Stimulated activated naive CD8-positive, alpha-beta T cell treated with anti-CD3 and anti-CD28 coated beads, Interleukin-15, amount 100 ng/mL, for 72 hours (primary cell): ENCODE measurements around the gene ZNF503.
A peak's percentile ranks its signal among the peaks of the same experiment; 100 is the strongest.

ENCODE experiments used
- ATAC-seq: fragments of 150-1000 bp; cut with Tn5 transposase; 2 replicates; pipeline ENCODE4 v1.10.0; 2021; ENCODE audit warnings: mild to moderate bottlenecking, moderate library complexity
- DNase-seq, 2 donors: peaks; one replicate each; pipeline ENCODE4 v3.0.0; 2021 to 2022
- H3K27ac Mint-ChIP-seq, 2 donors: one replicate each; pipeline ENCODE4 v1.8.0; 2022; ENCODE audit warnings: mild to moderate bottlenecking in 2 of 2, mixed read lengths in 2 of 2, moderate library complexity in 2 of 2
- H3K27me3 Mint-ChIP-seq: one replicate; pipeline ENCODE4 v1.8.0; 2022; ENCODE audit warnings: mixed read lengths
- H3K4me1 Mint-ChIP-seq: one replicate; pipeline ENCODE4 v1.8.0; 2022; ENCODE audit warnings: mild to moderate bottlenecking, mixed read lengths
- H3K4me3 Mint-ChIP-seq, 2 donors: one replicate each; pipeline ENCODE4 v1.8.0; 2022; ENCODE audit warnings: mild to moderate bottlenecking in 2 of 2, mixed read lengths in 2 of 2, moderate library complexity in 1 of 2
- H3K9me3 Mint-ChIP-seq, 2 donors: one replicate each; pipeline ENCODE4 v1.8.0; 2022; ENCODE audit warnings: mixed read lengths in 2 of 2

The ZNF503 gene

DNA sequence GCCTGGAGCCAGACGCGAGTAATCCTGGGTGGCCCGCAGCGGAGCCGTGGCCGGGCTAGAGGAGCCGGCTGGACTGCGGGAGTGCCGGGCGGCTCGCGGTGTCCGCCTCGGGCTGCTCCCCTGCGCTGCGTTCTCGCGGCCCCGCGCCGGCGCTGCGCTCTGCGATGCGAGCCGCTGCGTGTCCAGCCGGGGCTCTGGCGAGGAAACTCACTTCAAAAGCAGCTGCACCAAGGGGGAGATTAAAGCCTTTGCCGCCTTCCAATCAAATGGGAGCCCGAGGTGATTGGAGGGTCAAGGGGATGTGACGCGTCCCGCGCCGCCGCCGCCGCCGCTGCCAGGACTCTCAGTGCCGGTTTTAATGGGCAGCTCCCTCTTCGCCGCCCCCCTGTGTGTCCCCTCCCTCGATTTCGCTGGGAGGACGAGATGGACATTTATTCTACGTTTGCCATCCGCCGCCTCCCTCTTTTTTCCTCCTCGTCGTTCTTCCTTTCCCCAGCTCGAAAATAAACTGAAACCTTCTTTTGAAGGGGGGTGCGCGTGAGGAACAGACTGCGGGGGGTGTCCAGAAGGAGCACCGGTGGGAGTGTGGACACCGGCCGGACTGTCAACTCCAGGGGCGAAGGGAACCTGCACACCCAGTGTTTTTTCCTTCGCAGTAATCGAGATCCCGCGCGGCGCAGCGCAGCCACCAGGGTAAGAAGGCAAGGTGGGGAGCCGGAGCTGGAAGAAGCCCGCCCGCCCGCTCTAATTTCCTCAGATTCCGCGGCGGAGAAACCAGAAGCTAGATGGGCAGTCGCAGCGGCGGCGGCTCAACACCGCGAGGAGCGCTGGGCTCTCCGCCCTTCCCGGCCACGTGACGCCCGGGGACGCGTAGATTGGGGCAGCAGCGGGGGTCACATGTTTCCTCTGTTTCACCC lies at the start of gene ZNF503:
TSS of gene ZNF503 (minus strand) at position 196 of the 917 bp plus-strand sequence. CDS start 345 bp downstream, outside the sequence.
- peak; percentile 75 for ATAC-seq
- Mint-ChIP-seq H3K27ac (peak within 1 kb of the TSS in 1 of 2 donors; percentile 42), H3K9me3 (no peaks in the 10 kb centered on the region), H3K27me3 (peaks cover 87% of the 10 kb centered on the region), H3K4me3 (peak within 1 kb of the TSS; percentile 82 to 89), H3K4me1 (peaks cover 31% of the 10 kb centered on the region)
- peak; percentile 73 to 83 for DNase-seq

DNA sequence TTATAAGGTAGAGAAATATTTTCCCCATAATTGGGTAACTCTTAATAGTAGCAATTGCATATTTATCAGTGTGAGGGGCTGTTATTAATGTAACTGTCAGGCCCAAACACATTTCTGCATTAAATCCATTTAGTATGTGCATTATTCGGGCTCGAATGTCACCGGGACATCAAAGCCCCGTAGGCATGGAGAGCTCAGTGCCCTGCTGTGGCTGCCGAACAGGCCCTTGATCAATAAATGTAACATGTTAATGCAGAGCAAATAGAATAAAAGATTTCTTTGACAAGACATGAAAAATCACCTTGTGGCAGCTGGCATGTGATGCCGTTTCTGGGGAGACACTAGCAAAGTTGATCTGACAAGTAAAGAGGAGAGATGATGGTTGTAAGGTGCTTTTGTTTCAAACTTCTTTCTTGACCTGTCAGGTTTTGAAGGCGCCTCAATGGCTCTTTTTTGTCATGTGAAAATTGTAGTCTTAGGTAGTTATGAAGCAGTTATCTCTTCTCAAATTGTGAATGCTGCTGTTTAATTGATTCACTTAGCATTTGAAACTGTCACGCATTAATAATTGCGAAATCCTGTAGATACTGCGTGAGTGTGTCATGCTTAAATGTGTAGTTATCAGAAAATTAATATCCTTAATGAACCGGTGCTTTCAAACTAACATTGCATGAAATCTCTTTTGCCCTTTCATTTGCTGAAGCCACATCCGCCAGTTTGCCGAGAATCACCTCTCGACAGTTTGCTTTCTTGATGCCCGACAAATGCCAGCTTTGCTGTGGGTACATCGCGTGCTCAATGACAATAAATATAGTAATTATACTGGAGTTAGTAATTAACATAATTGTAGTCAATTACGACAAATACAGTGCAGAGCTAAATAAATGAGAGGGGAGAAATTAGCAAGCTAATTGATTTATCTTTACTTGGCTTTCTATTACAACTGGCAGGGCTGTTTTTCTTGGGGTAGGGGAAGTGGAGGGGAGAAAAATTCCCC lies 49.4 kb upstream of the ZNF503 start:
- no peak for DNase-seq
- peaks cover 5 to 10% of the 10 kb centered on the region in 2 donors for H3K9me3 Mint-ChIP-seq
- no peak overlapping the region for H3K4me3 Mint-ChIP-seq
- no peak overlapping the region for H3K27ac Mint-ChIP-seq
- H3K4me1 Mint-ChIP-seq, result no peaks in the 10 kb centered on the region
- peaks cover 27% of the 10 kb centered on the region for H3K27me3 Mint-ChIP-seq
- ATAC-seq, result no peak

DNA sequence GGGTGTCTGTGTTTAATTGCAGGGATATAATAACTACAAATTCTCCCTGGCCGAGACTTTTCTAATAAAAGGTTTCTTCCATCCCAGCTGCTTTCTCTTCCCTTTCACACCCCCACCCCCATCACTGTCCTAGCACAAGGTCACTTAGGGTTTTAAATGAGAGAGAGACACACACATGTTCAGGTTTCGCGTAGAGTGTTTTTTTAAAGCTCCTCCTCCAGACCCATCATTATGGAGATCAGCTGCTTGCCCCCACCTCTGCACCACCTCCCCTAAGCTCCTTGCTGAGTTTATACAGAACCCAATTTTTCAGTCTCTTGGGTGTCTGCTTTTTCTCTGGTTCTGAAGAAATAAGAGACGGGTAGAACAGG lies 48.5 kb upstream of the ZNF503 start:
- no peak overlapping the region for H3K4me3 Mint-ChIP-seq
- H3K4me1 Mint-ChIP-seq, result no peaks in the 10 kb centered on the region
- peaks cover 20% of the 10 kb centered on the region for H3K27me3 Mint-ChIP-seq
- no peak overlapping the region for H3K27ac Mint-ChIP-seq
- ATAC-seq (no peak), DNase-seq (no peak)
- H3K9me3 Mint-ChIP-seq, result peaks cover 5 to 10% of the 10 kb centered on the region in 2 donors

DNA sequence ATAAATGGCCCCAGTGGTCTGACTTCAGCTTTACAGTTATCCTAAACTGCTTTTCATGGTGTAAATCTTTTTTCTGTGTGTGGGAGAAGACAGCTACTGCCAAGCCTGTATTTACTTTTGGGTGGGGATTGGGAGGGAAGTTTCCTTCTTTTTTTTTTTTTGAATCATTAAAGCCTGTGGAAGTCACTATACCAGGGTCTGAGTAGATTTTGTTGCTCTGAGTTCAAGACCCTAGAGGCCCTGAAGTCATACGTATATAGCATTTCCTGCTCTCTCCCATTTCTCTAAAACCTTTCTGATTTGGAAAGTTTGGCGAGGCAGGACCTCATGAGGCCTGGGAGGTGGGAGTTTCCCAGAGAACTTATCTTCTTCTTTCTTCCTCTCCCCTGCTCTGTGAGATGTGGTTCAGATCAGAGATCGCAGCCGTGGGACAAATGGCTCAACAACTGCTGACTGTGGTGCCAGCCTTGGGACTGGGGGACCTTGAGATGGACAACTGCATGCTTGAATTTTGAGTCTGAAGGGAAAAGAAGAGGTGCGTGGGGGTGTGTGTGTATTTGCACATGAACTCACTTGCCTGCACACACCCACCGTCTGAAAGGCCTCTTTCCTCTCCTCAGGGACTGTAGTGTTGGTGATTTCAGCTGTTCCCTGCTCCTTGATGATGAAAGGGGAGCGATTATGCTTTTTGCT lies 48.0 kb upstream of the ZNF503 start:
- Mint-ChIP-seq H3K4me1 (no peaks in the 10 kb centered on the region), H3K9me3 (peaks cover 5 to 10% of the 10 kb centered on the region in 2 donors), H3K27me3 (peaks cover 20% of the 10 kb centered on the region), H3K4me3 (no peak overlapping the region), H3K27ac (no peak overlapping the region)
- DNase-seq (no peak), ATAC-seq (no peak)

GRCh38 chr10:75448166-75448565 lies 46.6 kb upstream of the ZNF503 start:
- no peak for DNase-seq
- Mint-ChIP-seq H3K4me1 (no peaks in the 10 kb centered on the region), H3K4me3 (no peak overlapping the region), H3K9me3 (peaks cover 14 to 22% of the 10 kb centered on the region in 2 donors), H3K27me3 (peaks cover 20% of the 10 kb centered on the region), H3K27ac (no peak overlapping the region)
- no peak for ATAC-seq

- H3K9me3 Mint-ChIP-seq, result peaks cover 14 to 32% of the 10 kb centered on the region in 2 donors
- no peaks in the 10 kb centered on the region for H3K4me1 Mint-ChIP-seq
- peaks cover 15% of the 10 kb centered on the region for H3K27me3 Mint-ChIP-seq
- no peak for DNase-seq
- H3K27ac Mint-ChIP-seq, result no peak overlapping the region
- H3K4me3 Mint-ChIP-seq, result no peak overlapping the region
- ATAC-seq, result no peak
These were observed 44.9 kb upstream of the ZNF503 start for GRCh38 chr10:75446508-75446907.

DNA sequence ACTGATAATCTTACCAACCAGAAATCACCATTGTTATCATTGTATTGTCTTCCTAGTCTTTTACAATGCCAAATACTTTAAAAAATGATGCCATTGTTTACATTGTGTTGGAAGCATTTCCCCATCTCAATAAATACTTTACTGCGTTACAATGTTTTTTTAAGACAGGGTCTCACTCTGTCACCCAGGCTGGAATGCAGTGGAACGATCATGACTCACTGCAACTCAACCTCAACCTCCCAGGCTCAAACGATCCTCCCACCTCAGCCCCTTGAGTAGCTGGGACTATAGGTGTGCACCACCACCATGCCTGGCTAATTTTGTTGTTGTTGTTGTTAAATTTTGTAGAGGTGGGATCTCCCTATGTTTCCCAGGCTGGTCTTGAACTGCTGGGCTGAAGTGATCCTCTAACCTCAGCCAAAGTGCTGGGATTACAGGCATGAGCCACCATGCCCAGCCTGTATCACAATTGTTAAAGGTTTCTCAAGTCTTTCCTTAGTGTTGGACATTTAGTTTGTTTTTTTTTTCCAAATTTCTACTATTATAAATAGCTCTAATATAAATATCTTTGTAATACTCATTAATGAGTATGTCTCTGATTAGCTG lies 43.3 kb upstream of the ZNF503 start:
- Mint-ChIP-seq H3K9me3 (peaks cover 14 to 32% of the 10 kb centered on the region in 2 donors), H3K4me1 (no peaks in the 10 kb centered on the region), H3K27ac (no peak overlapping the region), H3K27me3 (peaks cover 9% of the 10 kb centered on the region), H3K4me3 (no peak overlapping the region)
- ATAC-seq, result no peak
- no peak for DNase-seq

DNA sequence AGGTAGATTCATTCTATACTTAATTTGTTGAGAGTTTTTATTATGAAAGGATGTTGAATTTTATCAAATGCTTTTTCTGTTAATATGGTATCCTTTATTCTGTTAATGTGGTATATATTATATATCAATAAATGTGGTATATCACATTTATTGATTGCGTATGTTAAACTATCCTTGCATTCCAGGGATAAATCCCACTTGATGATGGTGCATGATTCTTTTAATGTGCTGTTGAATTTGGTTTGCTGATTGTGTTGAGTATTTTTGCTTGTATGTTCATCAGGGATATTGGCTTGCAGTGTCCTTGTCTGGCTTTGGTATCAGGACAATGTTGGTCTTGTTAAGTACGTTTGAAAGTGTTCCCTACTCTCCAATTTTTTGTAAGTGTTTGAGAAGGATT lies 41.8 kb upstream of the ZNF503 start:
- ATAC-seq (no peak), DNase-seq (no peak)
- Mint-ChIP-seq H3K4me3 (no peak overlapping the region), H3K27me3 (peaks cover 18% of the 10 kb centered on the region), H3K9me3 (peaks cover 14 to 32% of the 10 kb centered on the region in 2 donors), H3K4me1 (no peaks in the 10 kb centered on the region), H3K27ac (no peak overlapping the region)

DNA sequence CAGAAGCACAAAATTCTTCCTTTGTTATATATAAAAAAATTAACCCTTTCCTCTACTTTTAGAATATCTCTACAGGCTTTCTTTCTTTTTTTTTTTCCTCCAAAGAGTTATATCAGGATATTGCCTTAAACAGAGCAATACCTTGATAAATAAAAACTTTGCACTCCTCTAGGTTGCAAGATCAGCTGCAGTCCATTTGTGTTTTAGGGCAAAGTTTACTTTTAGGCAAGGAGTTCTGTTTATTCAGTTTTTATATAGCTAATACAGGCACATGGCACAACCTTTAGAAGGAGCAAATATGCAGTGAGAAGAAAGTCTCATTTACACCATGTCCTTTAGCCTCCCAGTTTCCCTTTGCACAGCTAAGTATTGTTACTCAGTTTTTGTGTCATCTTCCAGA lies 40.1 kb upstream of the ZNF503 start:
- DNase-seq (no peak), ATAC-seq (no peak)
- Mint-ChIP-seq H3K9me3 (peaks cover 11 to 27% of the 10 kb centered on the region in 2 donors), H3K4me1 (no peaks in the 10 kb centered on the region), H3K4me3 (no peak overlapping the region), H3K27ac (no peak overlapping the region), H3K27me3 (peaks cover 30% of the 10 kb centered on the region)

DNA sequence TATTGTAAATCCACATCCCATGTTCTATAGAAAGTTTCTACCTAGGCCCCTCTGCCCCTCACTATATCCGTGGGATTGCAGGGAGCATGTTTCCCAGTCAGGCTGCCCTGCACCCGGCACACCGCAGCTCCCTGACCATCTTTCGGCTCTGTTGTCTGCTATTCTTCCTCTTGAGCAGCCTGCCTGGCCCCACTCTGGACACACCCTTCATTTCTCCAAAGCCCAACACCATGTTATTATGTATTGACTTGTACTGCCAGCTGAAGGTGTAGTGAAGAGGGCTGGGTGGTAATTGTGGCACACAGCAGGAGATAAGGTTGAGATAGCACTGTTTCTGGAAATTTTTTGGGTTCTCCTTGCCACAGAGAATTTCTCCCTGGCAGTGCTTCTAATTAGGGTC lies 39.6 kb upstream of the ZNF503 start:
- Mint-ChIP-seq H3K4me3 (no peak overlapping the region), H3K27ac (no peak overlapping the region), H3K4me1 (no peaks in the 10 kb centered on the region), H3K9me3 (peaks cover 8 to 22% of the 10 kb centered on the region in 2 donors), H3K27me3 (peaks cover 32% of the 10 kb centered on the region)
- no peak for ATAC-seq
- no peak for DNase-seq

GRCh38 chr10:75440271-75440793 lies 38.8 kb upstream of the ZNF503 start:
- ATAC-seq, result no peak
- DNase-seq, result no peak
- Mint-ChIP-seq H3K27me3 (peaks cover 38% of the 10 kb centered on the region), H3K9me3 (peaks cover 8 to 22% of the 10 kb centered on the region in 2 donors), H3K4me1 (no peaks in the 10 kb centered on the region), H3K27ac (no peak overlapping the region), H3K4me3 (no peak overlapping the region)

DNA sequence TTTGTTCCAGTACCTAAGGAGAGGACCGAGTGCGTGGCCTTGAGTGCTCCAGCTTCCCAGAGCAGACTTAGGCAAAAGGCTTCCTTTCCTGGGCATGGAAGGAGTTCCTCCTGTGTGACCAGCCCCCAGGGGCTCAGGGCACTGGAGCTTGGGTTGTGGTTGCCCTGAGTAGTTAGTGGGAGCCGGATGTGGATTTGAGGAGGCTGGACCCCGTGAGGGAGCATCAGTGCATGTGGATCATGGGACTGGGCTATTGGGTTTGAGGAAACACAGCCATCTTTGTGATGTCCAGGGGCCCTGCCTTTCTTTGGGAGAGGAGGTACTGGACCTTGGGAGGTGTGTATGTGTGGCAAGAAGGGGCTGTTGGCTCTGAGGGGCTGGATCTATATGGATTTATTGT lies 38.2 kb upstream of the ZNF503 start:
- DNase-seq, result no peak
- H3K27me3 Mint-ChIP-seq, result peaks cover 43% of the 10 kb centered on the region
- ATAC-seq, result no peak
- H3K9me3 Mint-ChIP-seq, result peaks cover 8 to 22% of the 10 kb centered on the region in 2 donors
- no peak overlapping the region for H3K27ac Mint-ChIP-seq
- H3K4me1 Mint-ChIP-seq, result no peaks in the 10 kb centered on the region
- H3K4me3 Mint-ChIP-seq, result no peak overlapping the region

- H3K4me1 Mint-ChIP-seq, result no peaks in the 10 kb centered on the region
- peaks cover 0 to 11% of the 10 kb centered on the region in 2 donors for H3K9me3 Mint-ChIP-seq
- H3K4me3 Mint-ChIP-seq, result no peak overlapping the region
- DNase-seq, result no peak
- H3K27me3 Mint-ChIP-seq, result peaks cover 54% of the 10 kb centered on the region
- no peak overlapping the region for H3K27ac Mint-ChIP-seq
- no peak for ATAC-seq
These were observed 36.7 kb upstream of the ZNF503 start for GRCh38 chr10:75438275-75438674.

DNA sequence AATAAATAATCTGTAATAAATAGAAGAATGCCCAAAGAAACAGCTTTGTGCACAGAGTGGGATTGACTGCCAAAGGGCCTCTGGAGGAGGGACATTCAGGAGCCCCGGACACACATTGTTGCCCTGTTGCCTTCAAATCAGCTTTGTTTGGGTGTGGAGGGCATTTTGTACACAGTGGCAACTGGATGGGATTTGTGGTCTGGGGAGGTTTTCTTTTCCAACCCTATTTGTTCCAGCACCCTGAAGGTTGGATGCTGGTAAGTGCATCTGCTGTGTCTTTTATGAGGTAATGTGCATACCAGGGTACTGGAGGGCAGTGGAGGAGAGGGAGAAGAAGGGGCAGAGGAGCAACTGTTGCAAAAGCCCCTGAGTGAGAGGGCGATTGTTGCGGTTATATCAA lies 36.1 kb upstream of the ZNF503 start:
- peaks cover 0 to 6% of the 10 kb centered on the region in 2 donors for H3K9me3 Mint-ChIP-seq
- H3K4me1 Mint-ChIP-seq, result no peaks in the 10 kb centered on the region
- ATAC-seq, result no peak
- no peak overlapping the region for H3K4me3 Mint-ChIP-seq
- peaks cover 60% of the 10 kb centered on the region for H3K27me3 Mint-ChIP-seq
- no peak overlapping the region for H3K27ac Mint-ChIP-seq
- no peak for DNase-seq

GRCh38 chr10:75436896-75437295 lies 35.3 kb upstream of the ZNF503 start:
- DNase-seq, result no peak
- no peaks in the 10 kb centered on the region for H3K9me3 Mint-ChIP-seq
- no peak for ATAC-seq
- H3K27ac Mint-ChIP-seq, result no peak overlapping the region
- no peak overlapping the region for H3K4me3 Mint-ChIP-seq
- peaks cover 3% of the 10 kb centered on the region for H3K4me1 Mint-ChIP-seq
- peaks cover 68% of the 10 kb centered on the region for H3K27me3 Mint-ChIP-seq
